H9 (cell line): ENCODE results near the gene FAM131C. TPM values are rescaled to one million over a fixed set of nuclear protein-coding genes. Genes with fewer than 3 reads are reported as not detected.
A peak's percentile ranks its signal among the peaks of the same experiment; 100 is the strongest.
"Not testable (repeated sequence)": the region's sequence is repeated elsewhere in the genome, so short reads cannot be mapped to it uniquely, and the experiment has no call there.

Source experiments
- DNase-seq: peaks from one replicate; pipeline ENCODE4 v3.0.0-alpha.2; 2017
- H2AFZ ChIP-seq: one replicate; pipeline ENCODE4 v1.6.1; 2013; ENCODE audit warnings: mild to moderate bottlenecking, low read length, control low read depth, moderate library complexity
- H2AK5ac ChIP-seq: 2 replicates; pipeline ENCODE4 v1.6.1; 2013; ENCODE audit warnings: low read length, control low read depth, mixed read lengths; ENCODE audit not compliant: insufficient read length
- H2BK120ac ChIP-seq: one replicate; pipeline ENCODE4 v1.6.1; 2013; ENCODE audit warnings: low read depth, mild to moderate bottlenecking, low read length, control low read depth, inconsistent platforms; ENCODE audit not compliant: poor library complexity, severe bottlenecking
- H2BK12ac ChIP-seq: 2 replicates; pipeline ENCODE4 v1.6.1; 2013; ENCODE audit warnings: low read length, control low read depth, mixed read lengths, low read depth; ENCODE audit not compliant: insufficient read length
- H2BK15ac ChIP-seq: 2 replicates; pipeline ENCODE4 v1.6.1; 2013; ENCODE audit warnings: low read depth, low read length, control low read depth
- H2BK20ac ChIP-seq: one replicate; pipeline ENCODE4 v1.6.1; 2013; ENCODE audit warnings: low read depth, mild to moderate bottlenecking, low read length, control low read depth, inconsistent platforms; ENCODE audit not compliant: poor library complexity, severe bottlenecking
- H2BK5ac ChIP-seq: 2 replicates; pipeline ENCODE4 v1.6.1; 2013; ENCODE audit warnings: low read length, control low read depth, mixed read lengths; ENCODE audit not compliant: insufficient read length
- H3K14ac ChIP-seq: 2 replicates; pipeline ENCODE4 v1.6.1; 2013; ENCODE audit warnings: low read length, control low read depth; ENCODE audit not compliant: insufficient read depth
- H3K18ac ChIP-seq: 2 replicates; pipeline ENCODE4 v1.6.1; 2013; ENCODE audit warnings: low read depth, mild to moderate bottlenecking, mixed read lengths, low read length, control low read depth; ENCODE audit not compliant: insufficient read length
- H3K23ac ChIP-seq: 2 replicates; pipeline ENCODE4 v1.6.1; 2013; ENCODE audit warnings: low read length, control low read depth, mixed read lengths, low read depth; ENCODE audit not compliant: insufficient read length
- H3K23me2 ChIP-seq: 2 replicates; pipeline ENCODE4 v1.6.1; 2013; ENCODE audit warnings: low read depth, mild to moderate bottlenecking, mixed read lengths, low read length, control low read depth; ENCODE audit not compliant: insufficient read length, poor library complexity, severe bottlenecking
- H3K27ac ChIP-seq: 2 replicates; pipeline ENCODE4 v1.5.1; 2013; ENCODE audit warnings: low read length, control low read depth, mixed read lengths, low read depth; ENCODE audit not compliant: insufficient read length
- H3K27me3 ChIP-seq: 2 replicates; pipeline ENCODE4 v1.6.1; 2013; ENCODE audit warnings: low read length, control low read depth, inconsistent platforms; ENCODE audit not compliant: insufficient read depth
- H3K4ac ChIP-seq: 2 replicates; pipeline ENCODE4 v1.6.1; 2013; ENCODE audit warnings: low read depth, mild to moderate bottlenecking, control low read depth, inconsistent platforms, low read length, moderate library complexity
- H3K4me1 ChIP-seq: 2 replicates; pipeline ENCODE4 v1.6.1; 2013; ENCODE audit warnings: low read length, control low read depth, inconsistent platforms; ENCODE audit not compliant: insufficient read depth
- H3K4me2 ChIP-seq: 2 replicates; pipeline ENCODE4 v1.6.1; 2013; ENCODE audit warnings: low read length, control low read depth, mixed read lengths; ENCODE audit not compliant: insufficient read length, insufficient read depth
- H3K56ac ChIP-seq: 2 replicates; pipeline ENCODE4 v1.6.1; 2013; ENCODE audit warnings: low read depth, mild to moderate bottlenecking, mixed read lengths, low read length, control low read depth; ENCODE audit not compliant: insufficient read length
- H3K79me1 ChIP-seq: 2 replicates; pipeline ENCODE4 v1.6.1; 2013; ENCODE audit warnings: low read depth, mild to moderate bottlenecking, moderate library complexity, low read length, control low read depth, inconsistent platforms; ENCODE audit not compliant: insufficient read depth, poor library complexity, severe bottlenecking
- H3K79me2 ChIP-seq: 2 replicates; pipeline ENCODE4 v1.6.1; 2013; ENCODE audit warnings: low read length, control low read depth, inconsistent platforms; ENCODE audit not compliant: insufficient read depth
- H3K9ac ChIP-seq: 2 replicates; pipeline ENCODE4 v1.6.1; 2013; ENCODE audit warnings: low read length, control low read depth, mixed read lengths; ENCODE audit not compliant: insufficient read length; ENCODE audit errors: extremely low read depth
- H3K9me3 ChIP-seq: one replicate; pipeline ENCODE4 v1.6.1; 2013; ENCODE audit warnings: low read depth, low read length, inconsistent platforms; ENCODE audit not compliant: control insufficient read depth
- H3T11ph ChIP-seq: one replicate; pipeline ENCODE4 v1.6.1; 2013; ENCODE audit warnings: mild to moderate bottlenecking, low read length, control low read depth, inconsistent platforms
- H4K20me1 ChIP-seq: one replicate; pipeline ENCODE4 v1.6.1; 2013; ENCODE audit not compliant: control insufficient read depth, insufficient read length, insufficient read depth
- H4K5ac ChIP-seq: 2 replicates; pipeline ENCODE4 v1.6.1; 2013; ENCODE audit warnings: low read depth, mild to moderate bottlenecking, mixed read lengths, low read length, control low read depth; ENCODE audit not compliant: insufficient read length
- H4K8ac ChIP-seq: replicated peaks from 2 replicates; pipeline ENCODE4 v1.6.1; 2013; ENCODE audit warnings: low read length, control low read depth, mixed read lengths, low read depth; ENCODE audit not compliant: insufficient read length
- H4K91ac ChIP-seq: 2 replicates; pipeline ENCODE4 v1.6.1; 2013; ENCODE audit warnings: low read depth, mild to moderate bottlenecking, moderate library complexity, mixed read lengths, low read length, control low read depth; ENCODE audit not compliant: insufficient read length
- H3K27ac Mint-ChIP-seq, 3 experiments: 2 replicates in 2 of 3; 3 replicates in 1 of 3; pipeline ENCODE4 v1.8.0; 2020 to 2021; ENCODE audit warnings: mixed read lengths in 3 of 3, mild to moderate bottlenecking in 1 of 3, moderate library complexity in 1 of 3
- H3K27me3 Mint-ChIP-seq: 2 replicates; pipeline ENCODE4 v1.8.0; 2021; ENCODE audit warnings: low read depth, mild to moderate bottlenecking, moderate library complexity, mixed read lengths
- H3K36me3 Mint-ChIP-seq, 3 experiments: 2 replicates in 2 of 3; 3 replicates in 1 of 3; pipeline ENCODE4 v1.8.0; 2020 to 2021; ENCODE audit warnings: low read depth in 3 of 3, mixed read lengths in 3 of 3; ENCODE audit not compliant: insufficient read depth in 1 of 3
- H3K4me1 Mint-ChIP-seq, 2 experiments: 2 replicates each; pipeline ENCODE4 v1.8.0; 2020; ENCODE audit warnings: mixed read lengths in 2 of 2
- H3K4me3 Mint-ChIP-seq, 2 experiments: 2 replicates in 1 of 2; 3 replicates in 1 of 2; pipeline ENCODE4 v1.8.0; 2020 to 2021; ENCODE audit warnings: mild to moderate bottlenecking in 2 of 2, mixed read lengths in 2 of 2, moderate library complexity in 1 of 2
- H3K9me3 Mint-ChIP-seq, 2 experiments: 2 replicates in 1 of 2; 3 replicates in 1 of 2; pipeline ENCODE4 v1.8.0; 2020; ENCODE audit warnings: mild to moderate bottlenecking in 2 of 2, mixed read lengths in 2 of 2, moderate library complexity in 1 of 2
- CTCF ChIP-seq: fragments of 200-600 bp; sonication (generic); conservative IDR thresholded peaks from 3 replicates; pipeline ENCODE4 v1.8.0; 2021; ENCODE audit warnings: antibody characterized with exemption, mild to moderate bottlenecking
- WGBS: extraction: QIAGEN DNeasy Blood & Tissue Kit; methylation state at CpG from one replicate; pipeline ENCODE4 v1.1.7; 2013; ENCODE audit warnings: missing lambda C conversion rate, low lambda C conversion rate, mixed read lengths; ENCODE audit not compliant: insufficient read length; ENCODE audit errors: extremely low coverage; 5-methylcytosine and 5-hydroxymethylcytosine counted together
- total RNA-seq: library from RNA; stranded (reverse); gene quantifications from 2 replicates; pipeline ENCODE4 v1.2.1, GENCODE V29; 2021

Gene FAM131C
- total RNA-seq, 1 experiment from 2014 or later, result 0.61 TPM

- H4K20me1 ChIP-seq, H3K79me2 ChIP-seq, H4K91ac ChIP-seq, H3K79me1 ChIP-seq, H2BK20ac ChIP-seq, H3K9me3 ChIP-seq, H4K8ac ChIP-seq, H3K27ac Mint-ChIP-seq, H3T11ph ChIP-seq, H3K56ac ChIP-seq, H3K14ac ChIP-seq, H3K23me2 ChIP-seq, H3K27me3 ChIP-seq, H4K5ac ChIP-seq, H3K9me3 Mint-ChIP-seq, H2AK5ac ChIP-seq, H3K4me2 ChIP-seq, H3K9ac ChIP-seq, H3K36me3 Mint-ChIP-seq, H3K4ac ChIP-seq, H3K23ac ChIP-seq, H2BK120ac ChIP-seq, H3K18ac ChIP-seq, H2BK5ac ChIP-seq, H3K4me1 ChIP-seq, H2BK15ac ChIP-seq, H3K27ac ChIP-seq, H2AFZ ChIP-seq, H2BK12ac ChIP-seq: not testable (repeated sequence)
- TF ChIP-seq CTCF, result 0 out of 3 replicates have a peak, but pooled peaks have one; percentile 16
- H3K4me3 Mint-ChIP-seq, result peak overlapping the region; percentile 58 to 72
- no CpG with 5 or more reads among the region's 10 CpGs for WGBS
- peaks cover 7 to 18% of the 10 kb centered on the region in 2 experiments; a peak in 3 of 4 replicates for H3K4me1 Mint-ChIP-seq
- peaks cover 56% of the 10 kb centered on the region for H3K27me3 Mint-ChIP-seq
- DNase-seq, result peak; percentile 81
Measured at GRCh38 chr1:16026302-16026701, 47.1 kb downstream of the FAM131C start.
